Measurements from ENCODE around the gene TOR2A. TPM values are rescaled to one million over a fixed set of nuclear protein-coding genes. Genes with fewer than 3 reads are reported as not detected.

The TOR2A gene
- total RNA-seq, 1 donor from 2014 or later: 5.5 TPM

DNA sequence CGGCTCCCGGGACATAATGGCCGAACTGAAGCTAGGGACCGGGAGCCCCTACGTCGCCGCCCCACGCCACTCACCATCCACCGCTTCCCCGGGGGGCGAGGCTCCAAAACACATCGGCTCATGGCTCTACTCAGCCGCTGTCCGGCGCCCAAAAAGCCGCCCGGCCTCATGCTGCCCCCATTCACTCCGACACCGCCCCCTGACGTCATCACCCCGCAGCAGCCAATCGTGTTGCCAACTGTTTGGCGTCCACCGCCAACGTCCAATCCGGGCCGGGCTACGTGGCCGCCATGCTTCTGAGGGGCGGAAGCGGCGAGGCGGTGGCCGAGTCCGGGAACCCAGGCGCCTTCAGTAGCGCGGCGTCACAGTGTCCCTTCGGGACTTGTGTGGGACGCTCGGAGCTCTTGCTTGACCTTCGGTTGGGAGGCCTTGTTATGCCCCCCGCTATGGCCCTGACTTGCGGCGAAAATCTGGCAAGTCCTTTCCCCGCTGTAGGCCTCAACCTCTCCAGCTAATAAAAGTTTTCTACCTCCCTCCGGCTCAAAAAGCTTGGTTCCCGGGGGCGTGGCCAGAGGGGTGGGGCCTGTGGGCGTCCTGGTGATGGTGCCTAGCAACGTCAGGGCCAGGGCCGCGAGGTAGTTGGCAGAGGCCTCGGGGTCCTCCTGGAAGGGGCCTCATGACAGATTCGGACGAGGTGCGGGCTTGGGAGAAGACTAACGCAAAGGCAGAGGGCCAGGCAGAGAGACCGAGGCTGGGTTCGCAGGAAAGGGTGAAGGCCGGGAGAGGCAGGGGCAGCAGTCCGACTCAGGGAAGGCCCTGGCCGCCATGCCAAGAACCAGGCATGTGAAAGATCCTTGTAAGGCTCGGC, 19.4 kb downstream of the TOR2A start, which contains the start of the genes PTRH1 and TTC16:
PTRH1 (minus strand) TSS at position 194 of the 868 bp plus-strand sequence; CDS start at position 170, 24 bp downstream.
TTC16 (plus strand) TSS at position 610 of the 868 bp plus-strand sequence; CDS start at position 677, 67 bp downstream.
- peaks cover 9% of the 10 kb centered on the region for H3K4me1 ChIP-seq
- Mint-ChIP-seq H3K4me1 (peaks cover 19% of the 10 kb centered on the region), H3K4me3 (peak within 1 kb of the TSS; percentile 99), H3K36me3 (no peaks in the 10 kb centered on the region), H3K27me3 (ENCODE audit: insufficient read depth, low read depth) (peaks cover 10% of the 10 kb centered on the region), H3K9me3 (no peaks in the 10 kb centered on the region), H3K27ac (peak within 1 kb of the TSS; percentile 59)
- peaks cover 15% of the 10 kb centered on the region for H3K27me3 ChIP-seq
- H3F3A ChIP-seq (ENCODE audit: low read depth): no peaks in the 10 kb centered on the region
- no peak within 1 kb of the TSS for H3K9ac ChIP-seq
- H3K4me3 ChIP-seq: peak within 1 kb of the TSS; percentile 64
- peak; percentile 99 for DNase-seq (ENCODE audit: low spot score)
- no peak for TF ChIP-seq EZH2phosphoT487 (IDR thresholded peaks at IDR 0.05)
- TF ChIP-seq, protein P1, sequence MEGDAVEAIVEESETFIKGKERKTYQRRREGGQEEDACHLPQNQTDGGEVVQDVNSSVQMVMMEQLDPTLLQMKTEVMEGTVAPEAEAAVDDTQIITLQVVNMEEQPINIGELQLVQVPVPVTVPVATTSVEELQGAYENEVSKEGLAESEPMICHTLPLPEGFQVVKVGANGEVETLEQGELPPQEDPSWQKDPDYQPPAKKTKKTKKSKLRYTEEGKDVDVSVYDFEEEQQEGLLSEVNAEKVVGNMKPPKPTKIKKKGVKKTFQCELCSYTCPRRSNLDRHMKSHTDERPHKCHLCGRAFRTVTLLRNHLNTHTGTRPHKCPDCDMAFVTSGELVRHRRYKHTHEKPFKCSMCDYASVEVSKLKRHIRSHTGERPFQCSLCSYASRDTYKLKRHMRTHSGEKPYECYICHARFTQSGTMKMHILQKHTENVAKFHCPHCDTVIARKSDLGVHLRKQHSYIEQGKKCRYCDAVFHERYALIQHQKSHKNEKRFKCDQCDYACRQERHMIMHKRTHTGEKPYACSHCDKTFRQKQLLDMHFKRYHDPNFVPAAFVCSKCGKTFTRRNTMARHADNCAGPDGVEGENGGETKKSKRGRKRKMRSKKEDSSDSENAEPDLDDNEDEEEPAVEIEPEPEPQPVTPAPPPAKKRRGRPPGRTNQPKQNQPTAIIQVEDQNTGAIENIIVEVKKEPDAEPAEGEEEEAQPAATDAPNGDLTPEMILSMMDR (IDR thresholded peaks at IDR 0.05): no peak
- no peaks in the 10 kb centered on the region for H3K79me2 ChIP-seq (ENCODE audit: low read depth)
- peak within 1 kb of the TSS; percentile 97 for H3K4me2 ChIP-seq
- no peaks in the 10 kb centered on the region for H4K20me1 ChIP-seq (ENCODE audit: low read depth)
- peak within 1 kb of the TSS; percentile 97 for H2AFZ ChIP-seq (replicated peaks)
- no peaks in the 10 kb centered on the region for H3K36me3 ChIP-seq
- no peak within 1 kb of the TSS for H3K27ac ChIP-seq
- H3K9me3 ChIP-seq (ENCODE audit: low read depth): no peaks in the 10 kb centered on the region

DNA sequence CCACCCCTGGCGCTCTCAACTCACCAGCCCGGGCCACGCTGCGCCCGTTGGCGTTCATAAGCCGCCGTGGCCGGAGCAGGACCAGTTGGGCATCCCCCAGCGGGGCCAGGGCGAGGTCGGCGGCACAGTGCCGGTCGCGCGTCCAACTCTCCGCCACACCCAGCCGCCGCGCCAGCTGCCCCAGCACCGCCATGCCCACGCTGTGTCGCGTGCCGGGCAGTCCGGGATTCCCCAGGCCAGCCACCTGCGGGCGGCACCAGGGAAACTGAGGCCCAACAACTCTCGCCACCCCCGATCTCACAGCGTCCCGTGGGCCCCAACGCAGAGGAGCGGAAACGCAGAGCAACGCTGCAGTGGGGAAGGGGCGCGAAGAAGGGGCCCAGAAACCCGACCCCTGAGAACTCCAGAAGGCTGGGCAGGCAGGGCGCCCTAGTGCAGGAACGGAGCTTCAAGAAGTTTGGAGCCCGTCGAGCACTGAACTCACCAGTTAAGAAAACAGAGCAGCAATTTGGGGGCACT, 20.1 kb downstream of the TOR2A start:
- peaks cover 22% of the 10 kb centered on the region for H3K4me1 Mint-ChIP-seq
- DNase-seq (ENCODE audit: low spot score): peak; percentile 65

DNA sequence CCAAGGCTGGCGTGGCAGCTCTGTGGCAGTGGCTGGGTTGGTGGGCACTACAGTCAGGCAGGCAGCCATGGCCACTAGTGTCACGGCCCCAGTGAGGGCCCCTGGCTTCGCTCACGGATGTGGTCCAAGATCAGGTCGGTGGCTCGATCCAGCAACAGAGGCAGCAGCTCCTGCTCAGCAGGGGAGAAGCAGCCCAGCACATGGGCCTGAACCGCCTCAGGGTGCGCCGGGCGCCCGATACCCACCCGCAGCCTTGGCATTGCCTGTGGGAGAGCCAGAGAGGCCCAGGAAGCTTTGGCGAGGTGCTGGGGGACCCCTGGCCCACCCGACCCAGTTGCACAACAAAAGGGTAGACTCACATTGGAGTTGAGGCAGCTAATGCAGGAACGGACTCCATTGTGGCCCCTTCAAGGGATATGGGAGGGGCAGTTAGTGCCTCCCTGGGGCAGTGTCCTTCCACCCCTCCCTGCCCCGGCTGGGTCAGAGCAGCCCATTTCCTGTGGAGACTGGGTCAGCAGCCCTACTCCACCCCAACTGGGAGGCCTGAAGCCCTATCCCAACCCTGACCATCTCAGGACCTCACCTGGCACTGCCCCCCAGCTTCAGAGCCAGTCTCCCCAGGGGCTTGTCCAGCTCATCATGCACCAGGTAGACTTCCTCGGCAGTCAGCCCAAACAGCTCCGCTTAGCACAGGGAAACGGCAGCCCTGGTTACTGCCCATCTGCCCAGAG, 20.9 kb downstream of the TOR2A start:
- Histone ChIP-seq H3K9ac (no peak overlapping the region), H3K79me2 (ENCODE audit: low read depth) (no peaks in the 10 kb centered on the region), H2AFZ (replicated peaks) (no peak overlapping the region), H3K4me2 (peak overlapping the region; percentile 97), H3K4me3 (peak overlapping the region; percentile 64), H4K20me1 (ENCODE audit: low read depth) (no peaks in the 10 kb centered on the region), H3K36me3 (no peaks in the 10 kb centered on the region), H3K27ac (no peak overlapping the region), H3K27me3 (peaks cover 15% of the 10 kb centered on the region), H3F3A (ENCODE audit: low read depth) (no peaks in the 10 kb centered on the region), H3K9me3 (ENCODE audit: low read depth) (no peaks in the 10 kb centered on the region), H3K4me1 (peaks cover 9% of the 10 kb centered on the region)
- H3K4me3 Mint-ChIP-seq: peak overlapping the region; percentile 83
- H3K9me3 Mint-ChIP-seq: no peaks in the 10 kb centered on the region
- TF ChIP-seq EZH2 (IDR thresholded peaks at IDR 0.05) (no peak), EZH2phosphoT487 (IDR thresholded peaks at IDR 0.05) (no peak)
- H3K27me3 Mint-ChIP-seq (ENCODE audit: insufficient read depth, low read depth): peaks cover 8% of the 10 kb centered on the region
- H3K36me3 Mint-ChIP-seq: no peaks in the 10 kb centered on the region
- no peak overlapping the region for H3K27ac Mint-ChIP-seq
- H3K4me1 Mint-ChIP-seq: peaks cover 22% of the 10 kb centered on the region
- DNase-seq (ENCODE audit: low spot score): no peak

More for the DNA sequence above, 20.1 kb downstream of the TOR2A start:
- no peaks in the 10 kb centered on the region for H3K9me3 Mint-ChIP-seq
- no peak for TF ChIP-seq EZH2 (IDR thresholded peaks at IDR 0.05)
- TF ChIP-seq EZH2phosphoT487 (IDR thresholded peaks at IDR 0.05): no peak
- TF ChIP-seq, protein P1 (IDR thresholded peaks at IDR 0.05): no peak
- Histone ChIP-seq H3K4me1 (peaks cover 9% of the 10 kb centered on the region), H4K20me1 (ENCODE audit: low read depth) (no peaks in the 10 kb centered on the region), H3K79me2 (ENCODE audit: low read depth) (no peaks in the 10 kb centered on the region), H3K27ac (no peak overlapping the region), H3K27me3 (peaks cover 15% of the 10 kb centered on the region), H3F3A (ENCODE audit: low read depth) (no peaks in the 10 kb centered on the region), H3K9ac (no peak overlapping the region), H3K4me3 (peak overlapping the region; percentile 64), H3K9me3 (ENCODE audit: low read depth) (no peaks in the 10 kb centered on the region), H3K36me3 (no peaks in the 10 kb centered on the region), H3K4me2 (peak overlapping the region; percentile 97), H2AFZ (replicated peaks) (peak overlapping the region; percentile 58)
- H3K36me3 Mint-ChIP-seq: no peaks in the 10 kb centered on the region
- H3K27me3 Mint-ChIP-seq (ENCODE audit: insufficient read depth, low read depth): peaks cover 8% of the 10 kb centered on the region
- H3K4me3 Mint-ChIP-seq: peak overlapping the region; percentile 99
- H3K27ac Mint-ChIP-seq: no peak overlapping the region

All from neural progenitor cell (in vitro differentiated cells).